WTC11 (cell line): ENCODE measurements around the gene SLC17A2. TPM values are rescaled to one million over a fixed set of nuclear protein-coding genes. Genes with fewer than 3 reads are reported as not detected.

Experiments used
- ATAC-seq: fragments of 200-7000 bp; cut with Tn5 transposase; 2 replicates; pipeline ENCODE4 v1.10.0; 2021; ENCODE audit warnings: mild to moderate bottlenecking, moderate library complexity
- CTCF ChIA-PET: fragments of 300-600 bp; sonication (Branson Sonifier 250); formaldehyde crosslinking; loops from one replicate; lab custom pipeline; 2021; ENCODE audit warnings: antibody characterized with exemption; lab: Charles Lee
- POLR2A ChIA-PET: fragments of 350-600 bp; sonication (Branson Sonifier 250); formaldehyde crosslinking; loops from one replicate; lab custom pipeline; 2021; ENCODE audit warnings: antibody characterized with exemption; lab: Charles Lee
- DNase-seq: peaks from one replicate; pipeline ENCODE4 v3.0.0; 2021; ENCODE audit warnings: low spot score
- H3K27ac Mint-ChIP-seq: 2 replicates; pipeline ENCODE4 v1.8.0; 2021; ENCODE audit warnings: mixed read lengths
- H3K27me3 Mint-ChIP-seq: 2 replicates; pipeline ENCODE4 v1.8.0; 2021; ENCODE audit warnings: low read depth, mild to moderate bottlenecking, moderate library complexity, mixed read lengths
- H3K36me3 Mint-ChIP-seq: 2 replicates; pipeline ENCODE4 v1.8.0; 2021; ENCODE audit warnings: mixed read lengths
- H3K4me1 Mint-ChIP-seq: 2 replicates; pipeline ENCODE4 v1.8.0; 2022; ENCODE audit warnings: mixed read lengths
- H3K4me3 Mint-ChIP-seq: 2 replicates; pipeline ENCODE4 v1.8.0; 2021; ENCODE audit warnings: mild to moderate bottlenecking, moderate library complexity, mixed read lengths
- H3K9me3 Mint-ChIP-seq: 2 replicates; pipeline ENCODE4 v1.8.0; 2021; ENCODE audit warnings: mixed read lengths
- ATF1 ChIP-seq: sonication (generic); formaldehyde crosslinking; IDR thresholded peaks from 2 replicates; pipeline ENCODE4 v1.8.1; 2023; ENCODE audit warnings: mild to moderate bottlenecking, moderate library complexity, missing genetic modification reagents
- CDX4 ChIP-seq: fragments of 250-450 bp; sonication (Bioruptor Pico); IDR thresholded peaks from 2 replicates; pipeline ENCODE4 v1.9.0; 2021; ENCODE audit warnings: moderate library complexity, mild to moderate bottlenecking, inconsistent platforms, borderline replicate concordance
- ERG ChIP-seq: fragments of 250-450 bp; sonication (Bioruptor Pico); IDR thresholded peaks from 2 replicates; pipeline ENCODE4 v1.8.0; 2021; ENCODE audit warnings: mild to moderate bottlenecking
- ESRRA ChIP-seq: sonication (generic); formaldehyde crosslinking; IDR thresholded peaks from 2 replicates; pipeline ENCODE4 v1.8.1; 2022; ENCODE audit warnings: mild to moderate bottlenecking, missing genetic modification reagents, borderline replicate concordance
- ETV6 ChIP-seq: sonication (generic); formaldehyde crosslinking; IDR thresholded peaks from 2 replicates; pipeline ENCODE4 v1.8.1; 2022; ENCODE audit warnings: mild to moderate bottlenecking, missing genetic modification reagents
- FOXP1 ChIP-seq: sonication (generic); formaldehyde crosslinking; IDR thresholded peaks from 2 replicates; pipeline ENCODE4 v1.8.0; 2022; ENCODE audit warnings: missing genetic modification reagents, mild to moderate bottlenecking, moderate library complexity, borderline replicate concordance
- GRHL2 ChIP-seq: fragments of 250-450 bp; sonication (Bioruptor Pico); IDR thresholded peaks from 2 replicates; pipeline ENCODE4 v1.8.0; 2022; ENCODE audit warnings: mild to moderate bottlenecking, moderate library complexity; ENCODE audit not compliant: insufficient replicate concordance, severe bottlenecking
- GTF2I ChIP-seq: fragments of 250-450 bp; sonication (Bioruptor Pico); conservative IDR thresholded peaks from 2 replicates; pipeline ENCODE4 v1.4.0; 2021; ENCODE audit warnings: mild to moderate bottlenecking
- JAZF1 ChIP-seq: fragments of 250-450 bp; sonication (Bioruptor Pico); IDR thresholded peaks from 2 replicates; pipeline ENCODE4 v1.9.0; 2021; ENCODE audit warnings: moderate library complexity, mild to moderate bottlenecking, inconsistent platforms
- NR1H2 ChIP-seq: sonication (generic); formaldehyde crosslinking; IDR thresholded peaks from 2 replicates; pipeline ENCODE4 v1.9.0; 2021; ENCODE audit warnings: mild to moderate bottlenecking, moderate library complexity, missing genetic modification reagents
- NR2C2 ChIP-seq: sonication (generic); formaldehyde crosslinking; IDR thresholded peaks from 2 replicates; pipeline ENCODE4 v1.8.0; 2022; ENCODE audit warnings: mild to moderate bottlenecking, missing genetic modification reagents
- NR3C1 ChIP-seq: sonication (generic); formaldehyde crosslinking; conservative IDR thresholded peaks from 2 replicates; pipeline ENCODE4 v1.8.1; 2023; ENCODE audit warnings: low read depth, mild to moderate bottlenecking, missing genetic modification reagents
- TCF7 ChIP-seq: sonication (generic); formaldehyde crosslinking; IDR thresholded peaks from 2 replicates; pipeline ENCODE4 v1.8.0; 2022; ENCODE audit warnings: mild to moderate bottlenecking, low read depth, missing genetic modification reagents, moderate library complexity
- TEAD1 ChIP-seq: sonication (generic); formaldehyde crosslinking; IDR thresholded peaks from 2 replicates; pipeline ENCODE4 v1.8.0; 2022; ENCODE audit warnings: mild to moderate bottlenecking, missing genetic modification reagents
- ZNF232 ChIP-seq: sonication (generic); formaldehyde crosslinking; IDR thresholded peaks from 2 replicates; pipeline ENCODE4 v1.8.0; 2022; ENCODE audit warnings: mild to moderate bottlenecking, missing genetic modification reagents
- ZNF532 ChIP-seq: fragments of 250-450 bp; sonication (Bioruptor Pico); IDR thresholded peaks from 2 replicates; pipeline ENCODE4 v1.9.0; 2021; ENCODE audit warnings: mild to moderate bottlenecking, borderline replicate concordance
- total RNA-seq: library from RNA; stranded (reverse); gene quantifications from 3 replicates; pipeline ENCODE4 v1.2.3, GENCODE V29; 2021
- TF ChIP-seq, protein P1 (sequence below): sonication (generic); formaldehyde crosslinking; IDR thresholded peaks from 2 replicates; pipeline ENCODE4 v1.8.1; 2022; ENCODE audit warnings: mild to moderate bottlenecking, moderate library complexity, missing genetic modification reagents
- TF ChIP-seq, protein P2 (sequence below): sonication (generic); formaldehyde crosslinking; IDR thresholded peaks from 2 replicates; pipeline ENCODE4 v1.8.0; 2022; ENCODE audit warnings: mild to moderate bottlenecking, missing genetic modification reagents
- TF ChIP-seq, protein P3 (sequence below): sonication (generic); formaldehyde crosslinking; IDR thresholded peaks from 2 replicates; pipeline ENCODE4 v1.8.0; 2023; ENCODE audit warnings: mild to moderate bottlenecking, missing genetic modification reagents
- TF ChIP-seq, protein P4 (sequence below): sonication (generic); formaldehyde crosslinking; IDR thresholded peaks from 2 replicates; pipeline ENCODE4 v1.8.1; 2023; ENCODE audit warnings: mild to moderate bottlenecking, missing genetic modification reagents, moderate library complexity

Gene SLC17A2
- total RNA-seq, 1 experiment from 2014 or later: not detected

DNA sequence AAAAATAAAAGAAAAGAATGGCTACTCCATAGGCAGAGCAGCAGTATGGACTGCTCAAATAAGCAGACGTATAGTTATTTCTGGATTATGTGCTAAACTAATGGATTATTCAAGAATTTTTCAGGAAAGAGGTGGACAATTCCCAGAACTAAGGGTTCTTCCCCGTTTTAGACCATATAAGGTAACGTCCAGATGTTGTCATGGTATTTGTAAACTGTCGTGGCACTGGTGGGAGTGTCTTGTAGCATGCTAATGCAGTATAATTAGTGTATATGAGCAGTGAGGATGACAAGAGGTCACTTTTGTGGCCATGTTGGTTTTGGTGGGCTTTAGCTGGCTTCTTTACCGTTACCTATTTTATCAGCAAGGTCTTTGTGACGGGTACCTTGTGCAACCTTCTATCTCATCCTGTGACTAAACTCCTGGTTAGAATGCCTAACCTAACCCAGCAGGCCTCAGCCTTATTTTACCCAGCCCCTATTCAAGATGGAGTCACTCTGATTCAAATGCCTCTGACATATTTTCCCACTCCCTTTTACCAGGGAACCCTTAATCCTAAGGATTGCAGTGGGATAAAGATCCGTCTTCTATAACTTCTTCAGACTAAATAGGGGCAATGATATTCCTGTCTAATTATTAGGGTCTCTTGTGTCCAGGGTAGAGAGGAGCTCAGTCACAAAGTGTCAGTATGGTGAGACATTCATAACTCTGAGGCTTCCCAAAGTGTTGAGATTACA, 21.0 kb upstream of the SLC17A2 start:
- CTCF ChIA-PET: no interaction called here
- peaks cover 7% of the 10 kb centered on the region for H3K9me3 Mint-ChIP-seq
- no peak for DNase-seq
- peaks cover 1% of the 10 kb centered on the region; the same call in 1 of the 2 replicates for H3K36me3 Mint-ChIP-seq
- H3K27me3 Mint-ChIP-seq: no peaks in the 10 kb centered on the region
- H3K27ac Mint-ChIP-seq: no peak overlapping the region
- TF ChIP-seq ETV6 (no peak), ATF1 (CRISPR knock-in tag) (no peak), GTF2I (no peak), NR2C2 (no peak), ZNF232 (no peak), TEAD1 (CRISPR knock-in tag) (no peak), NR3C1 (CRISPR knock-in tag) (no peak), TCF7 (CRISPR knock-in tag) (no peak), ERG (no peak), NR1H2 (no peak), JAZF1 (CRISPR knock-in tag) (no peak), ESRRA (no peak), FOXP1 (no peak), GRHL2 (no peak), ZNF532 (CRISPR knock-in tag) (no peak), CDX4 (no peak)
- TF ChIP-seq, protein P1, sequence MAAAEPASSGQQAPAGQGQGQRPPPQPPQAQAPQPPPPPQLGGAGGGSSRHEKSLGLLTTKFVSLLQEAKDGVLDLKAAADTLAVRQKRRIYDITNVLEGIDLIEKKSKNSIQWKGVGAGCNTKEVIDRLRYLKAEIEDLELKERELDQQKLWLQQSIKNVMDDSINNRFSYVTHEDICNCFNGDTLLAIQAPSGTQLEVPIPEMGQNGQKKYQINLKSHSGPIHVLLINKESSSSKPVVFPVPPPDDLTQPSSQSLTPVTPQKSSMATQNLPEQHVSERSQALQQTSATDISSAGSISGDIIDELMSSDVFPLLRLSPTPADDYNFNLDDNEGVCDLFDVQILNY (CRISPR knock-in tag): no peak
- TF ChIP-seq, protein P2, sequence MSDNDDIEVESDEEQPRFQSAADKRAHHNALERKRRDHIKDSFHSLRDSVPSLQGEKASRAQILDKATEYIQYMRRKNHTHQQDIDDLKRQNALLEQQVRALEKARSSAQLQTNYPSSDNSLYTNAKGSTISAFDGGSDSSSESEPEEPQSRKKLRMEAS (CRISPR knock-in tag): no peak
- TF ChIP-seq, protein P3, sequence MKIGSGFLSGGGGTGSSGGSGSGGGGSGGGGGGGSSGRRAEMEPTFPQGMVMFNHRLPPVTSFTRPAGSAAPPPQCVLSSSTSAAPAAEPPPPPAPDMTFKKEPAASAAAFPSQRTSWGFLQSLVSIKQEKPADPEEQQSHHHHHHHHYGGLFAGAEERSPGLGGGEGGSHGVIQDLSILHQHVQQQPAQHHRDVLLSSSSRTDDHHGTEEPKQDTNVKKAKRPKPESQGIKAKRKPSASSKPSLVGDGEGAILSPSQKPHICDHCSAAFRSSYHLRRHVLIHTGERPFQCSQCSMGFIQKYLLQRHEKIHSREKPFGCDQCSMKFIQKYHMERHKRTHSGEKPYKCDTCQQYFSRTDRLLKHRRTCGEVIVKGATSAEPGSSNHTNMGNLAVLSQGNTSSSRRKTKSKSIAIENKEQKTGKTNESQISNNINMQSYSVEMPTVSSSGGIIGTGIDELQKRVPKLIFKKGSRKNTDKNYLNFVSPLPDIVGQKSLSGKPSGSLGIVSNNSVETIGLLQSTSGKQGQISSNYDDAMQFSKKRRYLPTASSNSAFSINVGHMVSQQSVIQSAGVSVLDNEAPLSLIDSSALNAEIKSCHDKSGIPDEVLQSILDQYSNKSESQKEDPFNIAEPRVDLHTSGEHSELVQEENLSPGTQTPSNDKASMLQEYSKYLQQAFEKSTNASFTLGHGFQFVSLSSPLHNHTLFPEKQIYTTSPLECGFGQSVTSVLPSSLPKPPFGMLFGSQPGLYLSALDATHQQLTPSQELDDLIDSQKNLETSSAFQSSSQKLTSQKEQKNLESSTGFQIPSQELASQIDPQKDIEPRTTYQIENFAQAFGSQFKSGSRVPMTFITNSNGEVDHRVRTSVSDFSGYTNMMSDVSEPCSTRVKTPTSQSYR (CRISPR knock-in tag): no peak
- TF ChIP-seq, protein P4, sequence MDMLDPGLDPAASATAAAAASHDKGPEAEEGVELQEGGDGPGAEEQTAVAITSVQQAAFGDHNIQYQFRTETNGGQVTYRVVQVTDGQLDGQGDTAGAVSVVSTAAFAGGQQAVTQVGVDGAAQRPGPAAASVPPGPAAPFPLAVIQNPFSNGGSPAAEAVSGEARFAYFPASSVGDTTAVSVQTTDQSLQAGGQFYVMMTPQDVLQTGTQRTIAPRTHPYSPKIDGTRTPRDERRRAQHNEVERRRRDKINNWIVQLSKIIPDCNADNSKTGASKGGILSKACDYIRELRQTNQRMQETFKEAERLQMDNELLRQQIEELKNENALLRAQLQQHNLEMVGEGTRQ (CRISPR knock-in tag): no peak
- POLR2A ChIA-PET: no interaction called here
- no peaks in the 10 kb centered on the region for H3K4me1 Mint-ChIP-seq
- no peak for ATAC-seq
- H3K4me3 Mint-ChIP-seq: no peak overlapping the region
